HuH-7.5 (cell line): ENCODE data around the gene SNAI3.

Experiments
- DNase-seq: peaks from one replicate; pipeline ENCODE4 v3.0.0; 2011; ENCODE audit warnings: low spot score

SNAI3 gene

DNA sequence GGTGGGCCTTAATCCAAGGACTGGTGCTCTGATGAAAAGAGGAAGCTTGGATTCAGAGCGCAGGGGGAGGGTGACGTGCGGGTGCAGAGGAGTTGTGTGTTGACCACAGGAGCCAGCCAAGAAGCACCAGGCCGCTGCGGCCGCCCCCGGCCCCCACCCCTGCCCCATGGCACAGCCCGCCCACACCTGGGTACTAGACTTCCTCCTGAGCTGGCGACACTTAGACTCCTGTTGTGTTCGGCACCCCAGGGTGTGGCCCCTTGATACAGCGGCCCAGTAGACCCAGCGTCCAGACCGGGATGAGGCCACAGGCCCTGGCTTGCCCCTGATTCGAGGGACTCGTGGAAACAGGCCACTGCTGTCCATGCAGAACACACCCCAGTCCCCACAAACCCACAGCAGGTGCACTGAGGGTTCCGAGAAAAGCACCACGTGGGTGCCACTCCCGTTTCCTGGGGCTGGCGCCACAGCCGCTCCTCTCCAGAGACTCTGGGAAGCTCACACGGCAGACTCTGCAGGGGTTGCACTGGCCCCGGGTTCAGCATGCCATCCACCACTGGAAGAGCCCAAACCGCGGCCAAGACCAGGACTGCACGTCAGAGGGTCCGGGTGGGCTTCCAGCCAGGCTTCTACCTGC, 5.7 kb upstream of the SNAI3 start:
- DNase-seq, result no peak

DNA sequence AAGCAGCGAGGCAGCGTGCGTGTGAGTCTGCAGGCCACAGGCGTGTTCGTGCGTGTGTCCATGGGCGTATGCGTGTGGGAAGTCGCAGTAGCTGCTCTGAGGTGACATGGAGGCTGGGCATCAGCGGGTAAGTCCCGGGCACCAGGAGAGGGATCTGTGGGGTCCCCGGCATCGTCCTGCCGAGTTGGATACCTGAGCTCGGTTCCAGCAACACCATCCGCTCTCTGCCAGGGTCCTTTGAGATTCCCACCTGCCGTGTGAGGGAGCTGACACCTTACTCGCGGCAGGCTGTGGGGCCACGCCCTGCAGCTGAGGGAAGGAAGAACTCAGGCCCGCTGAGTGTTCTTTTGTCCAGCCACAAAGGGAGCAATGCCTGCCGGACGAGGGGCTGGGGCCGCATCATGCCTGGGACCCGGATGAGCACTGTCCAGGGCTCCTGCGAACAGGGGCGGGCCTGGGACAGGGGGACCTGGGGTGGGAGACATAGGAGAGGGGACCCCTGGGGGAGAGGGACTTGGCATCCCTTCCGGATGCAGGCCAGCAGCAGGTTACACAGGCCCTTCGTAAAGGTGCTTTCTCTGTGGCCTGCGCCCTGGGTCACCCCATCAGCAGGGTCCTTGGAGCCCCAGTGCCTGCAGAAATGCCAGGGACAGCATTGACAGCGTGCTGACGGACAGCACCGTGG, 5.0 kb upstream of the SNAI3 start:
- no peak for DNase-seq

DNA sequence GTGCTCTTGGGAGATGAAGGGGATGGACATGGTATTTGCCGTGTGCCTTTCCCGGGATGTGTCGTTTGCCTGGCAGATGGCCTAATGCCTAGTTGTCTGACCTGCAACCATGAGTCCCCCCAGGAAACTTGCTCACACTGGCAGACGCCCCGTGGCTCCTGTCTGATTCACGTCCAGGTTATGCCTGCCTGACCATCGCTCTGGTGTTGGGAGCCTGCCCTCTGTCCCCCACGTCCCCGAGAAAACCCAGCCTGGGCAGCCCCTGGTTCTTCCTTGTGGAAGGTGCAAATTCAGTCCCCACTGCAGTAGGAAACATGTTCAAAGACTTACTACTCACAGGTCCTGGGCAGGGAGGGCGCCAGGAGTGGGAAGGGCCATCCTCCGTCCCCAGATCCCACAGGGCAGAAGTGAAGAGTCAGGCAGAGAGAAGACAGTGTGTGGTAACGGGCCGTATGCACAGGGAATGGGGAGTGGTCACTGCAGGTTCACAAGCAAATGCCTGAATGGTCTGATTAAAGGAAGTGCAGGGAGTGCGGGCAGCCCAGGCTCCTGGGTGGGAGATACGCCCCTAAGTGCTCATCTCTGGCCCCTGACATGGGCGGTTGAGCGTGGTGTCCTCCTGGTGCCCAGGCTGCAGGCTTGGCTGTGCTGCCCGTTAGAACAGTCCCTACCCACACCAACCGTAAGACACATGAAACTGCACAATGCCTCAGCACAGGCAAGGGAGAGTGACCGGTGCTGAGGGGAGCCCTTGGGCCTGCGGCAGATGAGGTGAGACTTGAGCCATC, 4.2 kb upstream of the SNAI3 start:
- no peak for DNase-seq

- peak; percentile 83 for DNase-seq
These were observed 1.9 kb upstream of the SNAI3 start for GRCh38 chr16:88688013-88688778.

- no peak for DNase-seq
These were observed 1.3 kb upstream of the SNAI3 start for GRCh38 chr16:88687676-88688012.

DNA sequence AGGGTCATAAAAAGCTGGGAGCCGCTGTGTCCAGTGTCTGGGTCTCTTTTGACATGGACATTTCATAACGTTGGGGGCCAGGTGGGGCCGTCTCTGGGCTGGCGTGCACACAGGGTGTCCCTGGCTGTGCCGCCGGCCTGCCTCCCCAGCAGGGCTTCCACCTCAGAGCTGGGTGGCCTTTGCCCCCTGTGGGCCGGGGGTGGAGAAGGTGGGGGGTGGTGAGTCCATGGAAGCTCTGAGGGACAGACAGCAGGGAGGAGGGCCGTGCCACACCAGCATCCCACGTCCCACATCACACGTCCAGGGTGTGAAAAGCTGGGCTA, 908 bp upstream of the SNAI3 start:
- no peak for DNase-seq

GRCh38 chr16:88686062-88686438, 257 bp downstream of the SNAI3 start:
- DNase-seq, result peak; percentile 75

DNA sequence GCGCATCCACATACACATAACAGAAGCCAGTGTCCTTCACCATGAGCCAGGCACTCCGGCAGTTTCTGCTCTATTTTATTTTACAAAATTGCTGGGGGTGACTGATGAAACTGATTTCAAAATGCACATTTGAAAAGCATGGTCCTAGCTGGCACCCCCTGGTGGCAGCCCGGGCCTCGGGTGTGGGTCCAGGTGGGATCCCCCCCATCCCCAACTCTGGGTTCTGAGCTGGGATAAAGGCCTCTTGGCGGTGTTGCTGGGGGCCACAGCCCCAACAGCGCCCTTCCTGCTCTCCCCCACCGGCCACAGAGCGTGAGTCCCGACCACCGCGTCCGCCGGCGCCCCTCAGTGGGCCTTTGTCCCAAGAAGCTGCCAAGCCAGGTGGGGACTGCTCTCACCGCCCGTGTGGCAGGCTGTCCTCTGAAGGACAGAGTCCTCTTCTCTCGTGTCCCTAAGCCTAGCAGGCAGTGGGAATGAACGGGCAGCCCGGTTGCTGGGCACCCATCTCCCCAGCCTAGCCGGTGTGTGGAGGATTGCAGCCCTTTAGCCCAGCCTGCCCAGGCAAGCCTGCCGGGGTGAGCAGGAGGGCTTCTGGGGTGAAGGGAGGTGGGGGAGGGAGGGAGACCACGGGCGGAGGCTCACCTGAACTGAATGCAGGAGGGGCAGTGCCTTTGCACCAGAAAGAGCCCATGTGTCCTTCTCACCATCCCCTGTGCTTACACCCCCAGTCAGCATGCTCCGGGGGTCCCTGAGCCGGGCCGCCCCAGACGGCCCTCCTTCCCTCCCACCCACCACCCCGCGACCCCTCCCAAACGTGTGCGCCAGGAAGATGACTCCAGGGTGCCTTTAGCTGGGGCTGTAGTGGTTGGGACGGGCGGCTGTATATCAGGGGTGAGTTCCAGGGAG, 898 bp downstream of the SNAI3 start:
- DNase-seq, result peak; percentile 86

DNA sequence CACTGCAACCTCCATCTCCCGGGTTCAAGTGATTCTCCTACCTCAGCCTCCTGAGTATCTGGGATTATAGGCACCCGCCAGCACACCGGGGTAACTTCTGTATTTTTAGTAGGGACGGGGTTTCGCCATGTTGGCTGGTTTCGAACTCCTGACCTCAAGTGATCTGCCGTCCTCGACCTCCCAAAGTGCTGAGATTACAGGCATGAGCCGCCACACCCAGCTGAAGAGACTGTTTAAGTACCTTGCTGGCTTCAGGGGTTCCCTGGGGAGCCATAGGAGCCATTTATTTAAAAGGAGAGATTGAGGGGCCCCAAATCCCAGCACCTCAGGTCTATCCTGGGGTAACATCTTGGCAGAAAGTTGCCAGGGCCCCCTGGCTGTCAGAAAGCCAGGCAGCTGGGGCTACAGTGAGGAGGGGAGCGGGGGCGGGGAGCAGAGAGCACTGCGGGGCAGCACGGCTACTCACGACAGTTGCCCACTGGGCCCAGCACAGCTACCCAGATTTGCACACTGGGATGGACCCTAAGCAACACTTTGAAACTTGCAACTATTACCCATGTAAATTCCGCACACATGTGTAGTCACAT, 1.6 kb downstream of the SNAI3 start:
- DNase-seq, result no peak

DNA sequence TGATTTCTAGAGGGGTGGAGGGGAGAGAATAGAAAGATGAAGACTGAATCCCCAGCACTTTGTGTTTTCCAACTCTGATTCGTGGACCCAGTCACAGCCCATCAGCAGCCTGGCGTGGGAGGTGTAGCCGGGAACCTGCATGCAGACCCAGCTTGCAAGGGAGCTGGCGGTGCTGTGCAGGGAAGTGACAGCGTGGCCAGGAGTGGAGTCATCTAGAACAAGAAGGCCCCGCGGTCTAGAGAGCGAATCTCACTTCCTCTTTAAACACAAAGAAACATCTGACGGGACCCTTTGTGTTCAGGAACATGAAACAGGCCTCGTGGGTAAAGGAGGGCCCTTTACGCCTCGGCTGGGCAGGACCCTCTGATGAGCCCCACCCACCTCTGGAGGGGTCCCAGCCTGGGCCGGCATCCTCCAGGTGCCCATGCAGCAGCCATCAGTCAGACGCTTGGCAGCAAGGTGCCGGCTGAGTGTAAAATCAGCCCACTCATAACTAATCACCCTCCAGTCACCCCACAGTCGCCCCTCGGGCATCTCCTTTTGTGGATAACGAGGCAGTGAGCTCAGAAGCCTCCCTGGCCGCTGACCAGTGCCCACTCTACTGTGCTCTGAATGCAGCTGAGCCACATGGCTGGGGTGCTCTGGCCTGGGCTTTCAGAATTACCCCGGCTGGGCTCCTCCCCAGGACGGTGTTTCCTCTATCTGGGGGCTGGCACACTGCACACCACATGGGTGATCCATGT, 4.4 kb downstream of the SNAI3 start:
- DNase-seq, result no peak

DNA sequence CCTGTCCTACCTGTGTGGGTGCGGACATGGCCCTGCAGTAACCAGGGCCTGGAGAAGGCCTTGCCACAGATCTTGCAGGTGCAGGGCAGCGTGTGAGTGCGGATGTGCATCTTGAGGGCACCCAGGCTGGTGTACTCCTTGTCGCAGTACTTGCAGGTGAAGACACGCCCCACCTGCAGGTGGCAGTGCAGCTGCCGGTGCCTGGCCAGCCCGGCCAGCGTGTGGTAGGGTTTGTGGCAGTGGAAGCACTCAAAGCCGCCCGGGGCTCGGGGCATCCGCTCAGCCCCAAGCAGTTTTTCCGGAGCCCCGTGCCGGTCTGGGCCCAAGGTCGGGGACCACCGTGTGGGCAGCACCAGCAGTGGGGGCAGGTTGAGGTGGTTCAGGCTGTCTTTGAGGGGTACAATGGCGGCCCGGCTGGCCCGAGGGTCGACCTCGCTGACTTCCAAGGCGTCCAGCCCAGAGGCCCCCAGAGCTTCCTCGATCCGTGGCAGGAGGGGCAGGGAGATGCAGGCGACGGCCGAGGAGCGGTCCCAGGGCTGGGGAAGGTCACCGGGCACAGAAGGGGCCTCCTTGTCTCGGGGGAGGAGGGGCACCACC, 5.1 kb downstream of the SNAI3 start:
- DNase-seq, result peak; percentile 97

- no peak for DNase-seq
These were observed 5.7 kb downstream of the SNAI3 start for GRCh38 chr16:88680554-88681083.

- DNase-seq, result no peak
These were observed 7.9 kb downstream of the SNAI3 start for GRCh38 chr16:88678224-88678979.

DNA sequence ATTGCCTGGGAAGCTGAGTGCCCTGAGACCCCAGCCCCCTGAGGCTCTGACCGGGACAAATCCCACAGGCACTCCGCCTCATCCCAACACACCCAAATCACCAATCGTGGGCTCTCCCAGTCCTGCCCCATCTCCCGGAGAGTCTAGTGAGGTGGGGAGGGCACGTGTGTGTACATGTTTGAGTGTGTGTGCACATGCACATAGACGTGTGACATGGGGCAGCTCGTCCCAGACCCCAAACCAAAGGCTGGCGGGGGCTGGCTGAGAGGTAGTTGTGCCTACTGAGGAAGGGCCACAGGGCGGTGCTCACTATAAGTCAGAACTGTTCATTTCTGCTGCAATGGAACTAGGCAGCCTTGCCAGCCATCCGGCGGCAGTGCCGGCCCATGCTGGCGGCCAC, 8.6 kb downstream of the SNAI3 start:
- no peak for DNase-seq

DNA sequence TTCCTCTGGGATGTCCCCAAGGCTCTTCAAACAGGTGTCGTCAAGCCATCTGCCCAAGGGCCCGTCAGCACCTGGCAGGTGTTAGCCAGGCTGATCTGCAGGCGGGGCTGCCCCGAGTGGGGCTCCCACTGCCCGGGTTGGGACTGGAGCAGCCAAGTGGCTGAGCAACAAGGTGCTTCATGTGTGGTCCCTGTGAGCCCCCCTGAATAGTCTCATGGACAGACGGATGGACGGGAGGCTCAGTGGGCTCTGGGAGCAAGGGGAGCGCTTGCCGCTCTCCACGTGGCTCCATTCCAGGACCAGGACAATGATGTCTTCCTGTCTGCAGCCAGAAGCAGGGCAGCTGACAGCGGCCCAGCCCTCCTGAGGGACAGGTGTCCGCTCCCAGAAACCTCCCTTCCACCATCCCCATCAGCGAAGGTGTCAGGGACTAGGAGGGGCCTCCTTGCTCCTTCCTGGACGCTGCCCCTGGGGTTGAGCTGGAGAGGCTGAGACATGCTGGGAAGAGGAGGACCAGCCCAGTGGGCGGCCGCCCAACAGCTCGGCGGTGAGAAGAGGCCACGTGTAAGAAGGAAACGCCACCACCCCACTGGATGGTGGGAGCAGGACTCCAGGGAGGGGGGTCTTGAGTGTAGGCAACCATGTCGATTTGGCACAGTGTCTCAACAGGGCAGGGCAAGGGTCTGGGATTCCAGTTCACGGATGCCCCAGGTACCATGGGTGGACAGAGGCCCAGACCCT, 9.6 kb downstream of the SNAI3 start:
- DNase-seq, result no peak

GRCh38 chr16:88673716-88674379, 12.5 kb downstream of the SNAI3 start:
- no peak for DNase-seq

DNA sequence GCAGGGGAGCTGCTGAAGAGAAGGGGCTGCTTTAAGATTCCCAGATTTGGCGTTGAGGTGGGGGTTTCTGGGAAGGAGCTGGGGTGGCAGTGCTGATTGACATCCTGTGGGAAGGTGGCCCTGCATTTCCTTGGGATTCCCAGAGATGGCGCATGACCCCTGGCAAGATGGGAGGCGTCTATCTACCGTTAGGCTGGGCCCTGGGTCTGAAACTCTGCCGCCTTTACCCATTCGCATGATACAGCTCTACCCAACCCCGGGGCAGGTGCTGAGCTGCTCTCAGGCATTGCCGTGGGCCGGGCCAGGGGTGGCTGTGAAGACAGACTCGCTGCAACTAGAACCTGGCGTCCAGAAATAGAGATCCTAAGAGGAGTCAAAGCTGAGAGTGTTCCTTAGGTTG, 13.5 kb downstream of the SNAI3 start:
- no peak for DNase-seq

DNA sequence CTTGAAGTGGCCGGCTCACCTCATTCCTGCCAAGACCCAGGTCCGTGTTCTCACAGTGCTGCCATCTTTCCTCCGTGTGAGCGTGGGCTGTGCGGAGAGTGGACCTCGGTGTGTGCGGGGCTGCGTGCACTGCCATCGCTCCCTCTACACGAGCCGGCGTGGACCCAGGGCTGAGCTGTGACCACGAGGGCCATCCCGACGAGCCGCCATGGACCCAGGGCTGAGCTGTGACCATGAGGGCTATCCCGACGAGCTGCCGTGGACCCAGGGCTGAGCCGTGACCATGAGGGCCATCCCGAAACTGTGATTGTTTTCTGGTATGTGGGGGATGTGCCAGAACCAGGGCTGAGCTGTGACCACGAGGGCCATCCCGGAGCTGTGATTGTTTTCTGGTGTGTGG, 14.5 kb downstream of the SNAI3 start:
- DNase-seq, result no peak
